Mesenchymal stem cell (in vitro differentiated cells and primary cell): ENCODE results near the gene FAM209A.

Experiments
- DNase-seq: peaks from one replicate; pipeline ENCODE4 v3.0.0-alpha.2; 2013
- H2AFZ ChIP-seq: one replicate; pipeline ENCODE4 v1.6.1; 2013; ENCODE audit warnings: low read depth, mild to moderate bottlenecking, control low read depth, inconsistent platforms, low read length, moderate library complexity
- H2AK5ac ChIP-seq: 2 replicates; pipeline ENCODE4 v1.6.1; 2013; ENCODE audit warnings: low read length, moderate library complexity, mild to moderate bottlenecking, inconsistent platforms; ENCODE audit not compliant: severe bottlenecking
- H2BK120ac ChIP-seq: one replicate; pipeline ENCODE4 v1.6.1; 2013; ENCODE audit warnings: low read depth, mild to moderate bottlenecking, inconsistent platforms, low read length, moderate library complexity
- H2BK12ac ChIP-seq, 2 experiments: one replicate each; pipeline ENCODE4 v1.6.1; 2013; ENCODE audit warnings: inconsistent platforms in 2 of 2, low read length in 2 of 2, mild to moderate bottlenecking in 2 of 2, moderate library complexity in 2 of 2, control low read depth in 1 of 2
- H2BK15ac ChIP-seq: one replicate; pipeline ENCODE4 v1.6.1; 2013; ENCODE audit warnings: mild to moderate bottlenecking, low read depth, inconsistent platforms; ENCODE audit not compliant: poor library complexity, severe bottlenecking
- H2BK5ac ChIP-seq: 2 replicates; pipeline ENCODE4 v1.6.1; 2013; ENCODE audit warnings: low read depth, mild to moderate bottlenecking, low read length, control low read depth, inconsistent platforms; ENCODE audit not compliant: poor library complexity, severe bottlenecking
- H3K14ac ChIP-seq, 2 experiments: one replicate each; pipeline ENCODE4 v1.6.1; 2013; ENCODE audit warnings: inconsistent platforms in 2 of 2, low read length in 2 of 2, control low read depth in 1 of 2, mild to moderate bottlenecking in 1 of 2, moderate library complexity in 1 of 2
- H3K18ac ChIP-seq, 2 experiments: one replicate each; pipeline ENCODE4 v1.6.1; 2013; ENCODE audit warnings: inconsistent platforms in 2 of 2, low read length in 2 of 2, control low read depth in 1 of 2, low read depth in 1 of 2, mild to moderate bottlenecking in 1 of 2
- H3K23ac ChIP-seq, 2 experiments: one replicate each; pipeline ENCODE4 v1.6.1; 2013; ENCODE audit warnings: inconsistent platforms in 2 of 2, low read length in 2 of 2, mild to moderate bottlenecking in 2 of 2, moderate library complexity in 2 of 2, control low read depth in 1 of 2
- H3K27ac ChIP-seq: 2 replicates; pipeline ENCODE4 v1.5.1; 2013; ENCODE audit warnings: mild to moderate bottlenecking, moderate library complexity, low read length, control low read depth, inconsistent platforms; ENCODE audit not compliant: poor library complexity, severe bottlenecking
- H3K27me3 ChIP-seq, 2 experiments: 2 replicates each; pipeline versions ENCODE4 v1.6.1 to v1.7.0; 2013; ENCODE audit warnings: low read length in 2 of 2, mild to moderate bottlenecking in 2 of 2, moderate library complexity in 2 of 2, control low read depth in 1 of 2, inconsistent platforms in 1 of 2; ENCODE audit not compliant: control insufficient read depth in 1 of 2, insufficient read depth in 1 of 2
- H3K36me3 ChIP-seq, 2 experiments: 2 replicates each; pipeline versions ENCODE4 v1.6.1 to v1.7.0; 2013; ENCODE audit warnings: low read length in 2 of 2, control low read depth in 1 of 2, inconsistent platforms in 1 of 2, low read depth in 1 of 2, mild to moderate bottlenecking in 1 of 2; ENCODE audit not compliant: insufficient read depth in 2 of 2, control insufficient read depth in 1 of 2
- H3K4ac ChIP-seq, 2 experiments: one replicate each; pipeline ENCODE4 v1.6.1; 2013; ENCODE audit warnings: inconsistent platforms in 2 of 2, low read length in 2 of 2, mild to moderate bottlenecking in 2 of 2, moderate library complexity in 2 of 2, control low read depth in 1 of 2, low read depth in 1 of 2
- H3K4me1 ChIP-seq: 2 replicates; pipeline ENCODE4 v1.6.1; 2013; ENCODE audit warnings: low read depth, low read length, control low read depth; ENCODE audit not compliant: control insufficient read depth, insufficient read depth
- H3K4me2 ChIP-seq: 2 replicates; pipeline ENCODE4 v1.6.1; 2013; ENCODE audit warnings: low read length, mild to moderate bottlenecking, inconsistent platforms; ENCODE audit not compliant: poor library complexity, severe bottlenecking
- H3K4me3 ChIP-seq, 2 experiments: 2 replicates each; pipeline versions ENCODE4 v1.5.1 to v1.7.0; 2013; ENCODE audit warnings: low read length in 2 of 2, mild to moderate bottlenecking in 2 of 2, control low read depth in 1 of 2, low read depth in 1 of 2; ENCODE audit not compliant: insufficient read depth in 1 of 2
- H3K79me1 ChIP-seq: replicated peaks from 2 replicates; pipeline ENCODE4 v1.6.1; 2013; ENCODE audit warnings: mild to moderate bottlenecking, control low read depth, low read length, inconsistent platforms; ENCODE audit not compliant: poor library complexity, severe bottlenecking
- H3K9ac ChIP-seq: 2 replicates; pipeline ENCODE4 v1.7.0; 2013; ENCODE audit warnings: mild to moderate bottlenecking, low read length, moderate library complexity
- H3K9me3 ChIP-seq: 2 replicates; pipeline ENCODE4 v1.7.0; 2013; ENCODE audit warnings: mild to moderate bottlenecking, low read length; ENCODE audit not compliant: control insufficient read depth
- H4K8ac ChIP-seq: one replicate; pipeline ENCODE4 v1.6.1; 2013; ENCODE audit warnings: inconsistent platforms, mild to moderate bottlenecking, low read length, moderate library complexity
- H4K91ac ChIP-seq: one replicate; pipeline ENCODE4 v1.6.1; 2013; ENCODE audit warnings: mild to moderate bottlenecking, low read length, inconsistent platforms
- WGBS: methylation state at CpG from one replicate; pipeline ENCODE4 v1.1.7; 2013; ENCODE audit warnings: mixed read lengths; 5-methylcytosine and 5-hydroxymethylcytosine counted together

Gene FAM209A

DNA sequence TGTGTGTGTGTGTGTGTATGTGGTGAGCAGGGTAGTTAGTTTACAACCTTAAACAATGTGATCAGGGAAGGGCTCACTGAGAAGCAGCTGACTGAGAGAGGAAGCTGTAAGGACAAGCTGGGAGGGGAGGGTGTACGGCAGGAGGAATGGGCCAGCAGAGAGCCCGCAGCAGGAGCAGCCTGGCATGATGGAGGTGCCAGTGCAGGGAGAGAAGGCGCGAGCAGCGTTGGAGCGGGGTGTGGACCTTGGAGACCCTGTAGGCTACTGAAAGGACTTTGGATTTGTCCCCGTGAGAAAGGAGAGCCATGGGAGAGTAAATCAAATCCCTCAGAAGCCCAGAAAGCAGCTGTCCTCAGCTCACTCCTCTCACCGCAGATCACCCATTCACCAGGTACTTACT, 27.0 kb downstream of the FAM209A start:
- Histone ChIP-seq H3K14ac (no peak overlapping the region), H3K9ac (no peak overlapping the region), H2AFZ (no peak overlapping the region), H2AK5ac (no peak overlapping the region), H2BK15ac (no peak overlapping the region), H3K23ac (no peak overlapping the region), H4K91ac (no peak overlapping the region), H3K27ac (no peak overlapping the region), H3K4ac (peak overlapping the region in 1 of 2 experiments; percentile 40), H4K8ac (no peak overlapping the region), H3K18ac (no peak overlapping the region), H3K79me1 (no peaks in the 10 kb centered on the region), H3K9me3 (peaks cover 6% of the 10 kb centered on the region), H3K27me3 (peaks cover 11 to 16% of the 10 kb centered on the region in 2 experiments), H2BK12ac (no peak overlapping the region), H2BK120ac (no peak overlapping the region), H3K36me3 (no peaks in the 10 kb centered on the region), H2BK5ac (no peak overlapping the region), H3K4me1 (peaks cover 1% of the 10 kb centered on the region), H3K4me2 (no peak overlapping the region), H3K4me3 (no peak overlapping the region)
- no peak for DNase-seq
- WGBS: 89% methylated on average over 3 of the region's 8 CpGs

DNA sequence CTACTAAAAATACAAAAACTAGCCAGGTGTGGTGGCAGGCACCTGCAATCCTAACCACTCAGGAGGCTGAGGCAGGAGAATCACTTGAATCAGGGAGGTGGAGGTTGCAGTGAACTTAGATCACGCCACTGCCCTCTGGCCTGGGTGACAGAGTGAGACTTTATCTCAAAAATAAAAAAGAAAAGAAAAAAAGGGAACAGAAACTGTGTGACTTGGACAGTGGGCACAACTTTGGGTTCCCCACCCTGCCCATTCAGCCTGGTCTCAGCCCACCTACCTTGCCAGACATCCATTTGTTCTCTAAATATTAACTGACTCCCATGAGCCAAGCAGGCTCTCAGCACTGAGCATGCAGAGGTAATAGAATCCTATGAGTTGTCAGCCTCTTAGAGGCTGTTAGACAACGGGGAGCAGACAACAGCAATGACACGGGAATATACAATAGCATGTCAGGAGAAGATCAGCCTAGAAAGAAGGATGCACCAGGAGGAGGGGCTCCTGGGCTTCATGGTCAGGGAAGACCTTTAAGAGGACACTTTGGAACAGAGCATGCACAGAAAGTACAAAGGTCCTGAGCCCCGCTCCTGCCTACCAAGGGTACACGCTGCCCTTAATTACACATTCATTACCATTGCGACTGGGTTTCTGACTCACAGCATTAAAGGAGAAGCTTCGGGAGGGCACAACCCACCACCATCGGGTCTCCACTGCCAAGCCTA, 28.5 kb downstream of the FAM209A start:
- H3K14ac ChIP-seq: no peak overlapping the region
- 68% methylated on average over 5 of the region's 8 CpGs for WGBS
- no peak overlapping the region for H3K18ac ChIP-seq
- H3K4me1 ChIP-seq: peaks cover 1% of the 10 kb centered on the region
- H3K9ac ChIP-seq: no peak overlapping the region
- H3K23ac ChIP-seq: no peak overlapping the region
- H2BK12ac ChIP-seq: no peak overlapping the region
- H4K91ac ChIP-seq: no peak overlapping the region
- H2BK15ac ChIP-seq: no peak overlapping the region
- no peak overlapping the region for H3K4me3 ChIP-seq
- no peak overlapping the region for H3K4ac ChIP-seq
- H3K27ac ChIP-seq: no peak overlapping the region
- no peak overlapping the region for H2BK120ac ChIP-seq
- H3K4me2 ChIP-seq: no peak overlapping the region
- H2AK5ac ChIP-seq: no peak overlapping the region
- no peak for DNase-seq
- no peaks in the 10 kb centered on the region for H3K79me1 ChIP-seq
- no peak overlapping the region for H2AFZ ChIP-seq
- H3K27me3 ChIP-seq: peaks cover 4 to 24% of the 10 kb centered on the region in 2 experiments
- no peak overlapping the region for H4K8ac ChIP-seq
- H3K36me3 ChIP-seq: no peaks in the 10 kb centered on the region
- peaks cover 6% of the 10 kb centered on the region for H3K9me3 ChIP-seq
- H2BK5ac ChIP-seq: no peak overlapping the region

DNA sequence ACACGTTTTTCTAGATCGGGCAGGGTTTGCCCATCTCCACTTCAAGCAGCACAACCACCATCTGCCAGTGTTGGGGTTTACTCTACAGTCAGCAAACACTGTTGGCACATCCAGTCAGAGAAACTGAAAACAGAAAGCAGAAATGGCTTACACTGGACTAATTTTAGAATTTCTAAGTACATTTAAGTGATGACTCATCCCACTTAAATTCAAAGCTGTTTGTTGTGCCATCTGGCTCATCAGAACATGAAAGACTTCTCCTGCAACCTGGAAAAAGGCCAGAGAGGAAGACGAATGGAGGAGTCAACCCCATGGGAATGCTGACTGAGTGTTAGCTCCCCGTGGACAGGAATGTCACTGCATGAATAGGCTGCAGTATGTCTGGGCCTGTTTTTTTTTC, 30.3 kb downstream of the FAM209A start:
- WGBS: 16% methylated on average over 3 of the region's 4 CpGs
- peak; percentile 97 for DNase-seq

DNA sequence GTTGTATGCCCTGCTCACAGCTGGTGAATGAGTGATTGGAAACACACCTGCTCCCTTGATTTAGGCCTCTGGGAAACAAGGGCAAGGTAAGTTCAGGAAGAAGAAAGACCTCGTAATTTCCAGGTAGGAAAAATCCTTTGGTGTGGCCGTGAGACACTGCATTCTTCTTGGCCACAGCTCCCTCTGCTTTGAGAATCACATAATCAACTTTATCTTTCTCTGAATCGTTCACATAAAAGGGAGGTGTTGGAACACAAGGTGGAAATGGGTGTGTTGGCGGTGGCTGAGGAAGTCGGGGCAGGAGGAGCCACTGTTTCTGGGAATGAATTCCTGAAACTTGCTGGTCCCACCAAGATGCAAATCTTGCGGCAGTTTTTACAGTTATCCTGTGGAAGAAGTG, 34.4 kb downstream of the FAM209A start:
- no peak overlapping the region for H4K8ac ChIP-seq
- no peak overlapping the region for H3K27ac ChIP-seq
- WGBS: 90% methylated on average over 6 of the region's 6 CpGs
- H2BK12ac ChIP-seq: no peak overlapping the region
- H3K9ac ChIP-seq: no peak overlapping the region
- H3K79me1 ChIP-seq: no peaks in the 10 kb centered on the region
- H3K4me2 ChIP-seq: no peak overlapping the region
- H3K14ac ChIP-seq: no peak overlapping the region
- no peak for DNase-seq
- no peak overlapping the region for H3K18ac ChIP-seq
- no peak overlapping the region for H2BK5ac ChIP-seq
- H3K4ac ChIP-seq: no peak overlapping the region
- no peak overlapping the region for H3K23ac ChIP-seq
- H4K91ac ChIP-seq: no peak overlapping the region
- no peak overlapping the region for H2AK5ac ChIP-seq
- no peak overlapping the region for H3K4me3 ChIP-seq
- no peak overlapping the region for H2AFZ ChIP-seq
- no peaks in the 10 kb centered on the region for H3K9me3 ChIP-seq
- H3K36me3 ChIP-seq: no peaks in the 10 kb centered on the region
- H2BK120ac ChIP-seq: no peak overlapping the region
- H3K27me3 ChIP-seq: peaks cover 0 to 30% of the 10 kb centered on the region in 2 experiments
- H3K4me1 ChIP-seq: no peaks in the 10 kb centered on the region
- H2BK15ac ChIP-seq: no peak overlapping the region

More for the DNA sequence above, 30.3 kb downstream of the FAM209A start:
- Histone ChIP-seq H3K18ac (no peak overlapping the region), H4K91ac (no peak overlapping the region), H3K79me1 (no peaks in the 10 kb centered on the region), H3K4me3 (peak overlapping the region in 1 of 2 experiments; percentile 41), H3K23ac (no peak overlapping the region), H3K4ac (no peak overlapping the region), H3K9me3 (no peaks in the 10 kb centered on the region), H2BK120ac (no peak overlapping the region), H2AFZ (no peak overlapping the region), H4K8ac (no peak overlapping the region), H3K14ac (no peak overlapping the region), H2BK12ac (no peak overlapping the region), H3K4me1 (peaks cover 1% of the 10 kb centered on the region), H3K9ac (peak overlapping the region; percentile 56), H3K27me3 (peaks cover 0 to 30% of the 10 kb centered on the region in 2 experiments), H3K4me2 (no peak overlapping the region), H2BK15ac (no peak overlapping the region), H2BK5ac (no peak overlapping the region), H3K36me3 (no peaks in the 10 kb centered on the region), H2AK5ac (no peak overlapping the region), H3K27ac (peak overlapping the region; percentile 59)
